Erythroblast (primary cell): ENCODE measurements around the gene CD22.

Experiments
- GATA1 ChIP-seq: IDR thresholded peaks from 2 replicates; pipeline ENCODE4 v1.6.1; 2011; ENCODE audit warnings: low read depth, mild to moderate bottlenecking, control low read depth, low read length, moderate library complexity
- POLR2A ChIP-seq: IDR thresholded peaks from 2 replicates; pipeline ENCODE4 v1.6.1; 2011; ENCODE audit warnings: mild to moderate bottlenecking, low read length

- TF ChIP-seq POLR2A (no peak), GATA1 (no peak)
These were observed 34.7 kb upstream of the CD22 start for GRCh38 chr19:35294328-35294727.
